Spleen (tissue), 11 donors: ENCODE results near the gene CBLC. TPM values are rescaled to one million over a fixed set of nuclear protein-coding genes. Genes with fewer than 3 reads are reported as not detected.

Source experiments
- DNase-seq: peaks from one replicate; pipeline ENCODE4 v3.0.0-alpha.2; 2020
- H3K27ac ChIP-seq, 8 donors: fragments of 200-600 bp; sonication (generic) in 7 of 8; 1 replicate in 4 of 8; 2 replicates in 4 of 8; pipeline versions ENCODE4 v1.5.0 to v1.8.0; 2016 to 2021; ENCODE audit warnings: inconsistent platforms in 4 of 8, mild to moderate bottlenecking in 4 of 8, moderate library complexity in 1 of 8
- H3K27me3 ChIP-seq, 7 donors: fragments of 200-600 bp; sonication (generic) in 6 of 7; replicated peaks in 1 of 7; 1 replicate in 4 of 7; 2 replicates in 3 of 7; pipeline versions ENCODE4 v1.5.0 to v1.8.0; 2016 to 2021; ENCODE audit warnings: inconsistent platforms in 3 of 7, mild to moderate bottlenecking in 1 of 7
- H3K36me3 ChIP-seq, 6 donors: fragments of 200-600 bp; sonication (generic) in 5 of 6; 1 replicate in 4 of 6; 2 replicates in 2 of 6; pipeline versions ENCODE4 v1.5.0 to v1.8.0; 2016 to 2021; ENCODE audit warnings: inconsistent platforms in 2 of 6
- H3K4me1 ChIP-seq, 6 donors: fragments of 200-600 bp; sonication (generic) in 5 of 6; 1 replicate in 3 of 6; 2 replicates in 3 of 6; pipeline versions ENCODE4 v1.5.0 to v1.8.0; 2016 to 2021; ENCODE audit warnings: inconsistent platforms in 3 of 6
- H3K4me3 ChIP-seq, 8 donors: fragments of 200-600 bp; sonication (generic) in 7 of 8; 1 replicate in 4 of 8; 2 replicates in 4 of 8; pipeline versions ENCODE4 v1.5.0 to v1.8.0; 2016 to 2021; ENCODE audit warnings: inconsistent platforms in 4 of 8, mild to moderate bottlenecking in 4 of 8, moderate library complexity in 2 of 8
- H3K9me3 ChIP-seq, 8 donors: fragments of 200-600 bp; sonication (generic) in 7 of 8; 1 replicate in 4 of 8; 2 replicates in 4 of 8; pipeline versions ENCODE4 v1.5.0 to v1.8.0; 2016 to 2021; ENCODE audit warnings: inconsistent platforms in 4 of 8
- CTCF ChIP-seq, 11 experiments: fragments of 200-600 bp in 7 of 11; fragments of 450-650 bp in 4 of 11; sonication (generic) in 4 of 11; IDR thresholded peaks in 8 of 11; conservative IDR thresholded peaks in 3 of 11; 1 replicate in 7 of 11; 2 replicates in 4 of 11; pipeline versions ENCODE4 v1.4.0 to v1.8.0; 2016 to 2021; ENCODE audit warnings: antibody characterized with exemption in 11 of 11, inconsistent platforms in 4 of 11, mild to moderate bottlenecking in 1 of 11
- POLR2A ChIP-seq, 3 donors: fragments of 450-650 bp; IDR thresholded peaks; one replicate each; pipeline ENCODE4 v1.5.1; 2017; ENCODE audit warnings: antibody characterized with exemption in 3 of 3, mild to moderate bottlenecking in 1 of 3
- POLR2AphosphoS5 ChIP-seq, 3 donors: sonication (generic); formaldehyde crosslinking; IDR thresholded peaks; one replicate each; pipeline ENCODE4 v1.5.1; 2017; ENCODE audit warnings: antibody characterized with exemption in 3 of 3
- WGBS, 5 donors: extraction: QIAGEN DNeasy Blood & Tissue Kit in 3 of 5; methylation state at CpG; one replicate each; pipeline versions ENCODE4 v1.1.5 to v1.1.7; 2013 to 2018; 5-methylcytosine and 5-hydroxymethylcytosine counted together
- intact Hi-C: fragments of 100-400 bp; cut with DNase I; formaldehyde crosslinking; loops from one replicate; pipeline ENCODE4 v1.15.0; 2023; ENCODE audit warnings: low total_unique reads
- polyA plus RNA-seq, 3 donors: library from polyadenylated mRNA; stranded (reverse); fragments of 200-250 nt; gene quantifications; one replicate each; pipeline ENCODE4 v1.2.1, GENCODE V29; 2013
- total RNA-seq, 7 donors: library from RNA; depleted of rRNA in 3 of 7; stranded (reverse); fragments of >200 nt in 3 of 7; fragmentation: NEBNext Ultra II Directional in 4 of 7; extraction: Animal tissue kit (Norgen Biotek cat#: 25700) in 4 of 7; gene quantifications; one replicate each; pipeline versions ENCODE4 v1.1.0 to v1.2.1, GENCODE V29; 2016 to 2021
- donor health status: healthy with polysubstance abuse.
- donor health status: DM: no; HTN: no; CAD: no; lungs with moderate emphysema.
- donor health status: DM: no; HTN: no; CAD: no.
- donor health status: Bipolar disorder and iron deficiency.
- donor health status: healthy.
- donor health status: DM: no; HTN: no; CAD: no.
- donor health status: DM: yes; HTN: yes; CAD: no.

Gene CBLC
- total and polyA plus RNA-seq, 10 donors, result not detected

DNA sequence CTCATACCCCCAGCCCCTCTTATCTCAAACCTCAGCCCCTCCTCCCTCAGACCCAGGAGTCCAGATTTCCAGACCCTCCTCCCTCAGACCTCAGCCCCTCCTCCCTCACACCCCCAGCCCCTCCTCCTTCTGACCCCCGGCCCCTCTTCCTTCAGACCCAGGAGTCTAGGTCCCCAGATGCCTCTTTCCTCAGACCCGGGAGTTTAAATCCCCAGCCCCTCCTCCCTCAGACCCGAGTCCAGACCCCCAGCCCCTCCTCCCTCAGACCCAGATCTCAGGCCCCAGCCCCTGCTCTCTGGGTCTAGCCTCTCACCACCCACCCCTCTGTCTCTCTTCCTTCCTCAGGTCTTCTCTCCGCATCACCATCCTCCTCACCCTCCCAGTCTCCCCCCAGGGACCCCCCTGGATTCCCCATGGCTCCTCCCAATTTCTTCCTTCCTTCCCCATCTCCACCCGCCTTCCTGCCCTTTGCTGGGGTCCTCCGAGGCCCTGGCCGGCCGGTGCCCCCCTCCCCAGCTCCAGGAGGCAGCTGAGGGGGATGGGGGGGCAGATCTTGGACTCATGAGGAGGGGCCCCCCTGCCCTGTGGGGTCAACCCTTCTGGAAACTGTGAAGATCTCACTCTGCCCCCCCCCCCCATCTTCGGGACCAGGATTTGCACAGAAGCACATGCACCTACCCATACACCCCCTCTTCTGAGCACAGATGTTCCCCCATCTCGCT lies 18.4 kb upstream of the CBLC start:
- H3K27ac ChIP-seq, result peak overlapping the region in 5 of 8 donors; percentile 96 to 99 (median 97)
- H3K36me3 ChIP-seq, result peaks cover 0 to 66% (median 46%) of the 10 kb centered on the region in 6 donors
- peaks cover 23 to 100% (median 71%) of the 10 kb centered on the region in 6 donors for H3K4me1 ChIP-seq
- intact Hi-C loops, result no loop called here
- DNase-seq, result no peak
- H3K27me3 ChIP-seq, result no peaks in the 10 kb centered on the region
- H3K4me3 ChIP-seq, result peak overlapping the region in 2 of 8 donors; percentile 43 to 61
- no peaks in the 10 kb centered on the region for H3K9me3 ChIP-seq
- WGBS, 5 donors, result 63 to 83% (median 68%) methylated on average over 9 to 10 of the region's 10 CpGs
- TF ChIP-seq CTCF (IDR thresholded peaks at IDR 0.05 in 8 of 11, conservative IDR thresholded peaks at IDR 0.05 in 3 of 11) (no peak), POLR2AphosphoS5 (IDR thresholded peaks at IDR 0.05) (peak in 1 of 3 donors; percentile 64)

- H3K27ac ChIP-seq, result peak overlapping the region in 6 of 8 donors; percentile 20 to 87 (median 46)
- peaks cover 3 to 100% (median 60%) of the 10 kb centered on the region in 6 donors for H3K4me1 ChIP-seq
- H3K9me3 ChIP-seq, result no peaks in the 10 kb centered on the region
- H3K36me3 ChIP-seq, result peaks cover 0 to 50% (median 34%) of the 10 kb centered on the region in 6 donors
- intact Hi-C loops, result no loop called here
- no peak overlapping the region for H3K4me3 ChIP-seq
- WGBS, 5 donors, result 58 to 70% (median 67%) methylated on average over 8 of the region's 8 CpGs
- H3K27me3 ChIP-seq, result no peaks in the 10 kb centered on the region
- no peak for DNase-seq
- TF ChIP-seq POLR2A (IDR thresholded peaks at IDR 0.05) (no peak), POLR2AphosphoS5 (IDR thresholded peaks at IDR 0.05) (peak in 1 of 3 donors; percentile 8), CTCF (IDR thresholded peaks at IDR 0.05 in 8 of 11, conservative IDR thresholded peaks at IDR 0.05 in 3 of 11) (no peak)
Measured at GRCh38 chr19:44762038-44762437, 15.7 kb upstream of the CBLC start.

DNA sequence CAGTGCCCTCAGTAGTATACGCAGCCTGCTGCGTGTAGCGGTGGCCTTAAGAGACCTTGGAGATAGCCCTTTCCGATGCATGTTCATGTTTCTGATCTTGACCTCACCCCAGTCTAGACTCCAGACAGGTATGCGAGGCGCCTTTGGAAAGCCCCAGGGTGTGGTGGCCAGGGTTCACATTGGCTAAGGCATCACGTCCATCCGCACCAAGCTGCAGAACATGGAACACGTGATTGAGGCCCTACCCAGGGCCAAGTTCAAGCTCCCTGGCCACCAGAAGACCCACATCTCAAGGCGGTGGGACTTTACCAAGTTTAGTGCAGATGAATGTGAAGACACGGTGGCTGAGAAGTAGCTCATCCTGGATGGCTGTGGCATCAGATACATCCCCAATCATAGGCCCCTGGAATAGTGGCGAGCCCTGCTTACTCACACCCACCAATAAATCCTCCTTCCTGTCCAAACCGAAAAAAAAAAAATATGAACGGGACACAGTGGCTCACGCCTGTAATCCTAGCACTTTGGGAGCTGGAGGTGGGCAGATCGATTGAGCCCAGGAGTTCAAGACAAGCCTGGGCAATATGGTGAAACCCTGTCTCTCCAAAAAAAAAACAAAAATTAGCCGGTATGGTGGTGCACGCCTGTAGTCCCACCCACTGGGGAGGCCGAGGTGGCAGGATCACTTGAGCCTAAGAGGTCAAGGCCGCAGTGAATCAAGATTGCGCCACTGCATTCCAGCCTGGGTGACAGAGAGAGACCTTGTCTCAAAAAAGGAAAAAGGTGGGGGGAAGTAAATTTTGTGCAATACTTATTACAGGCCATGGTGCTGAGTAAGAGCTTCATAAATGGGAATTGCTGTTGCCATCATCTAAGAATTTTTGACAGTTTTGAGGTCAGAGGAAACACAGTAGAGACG lies 12.4 kb upstream of the CBLC start:
- no peaks in the 10 kb centered on the region for H3K27me3 ChIP-seq
- intact Hi-C loops, result no loop called here
- peak overlapping the region in 6 of 8 donors; percentile 67 to 87 (median 80) for H3K27ac ChIP-seq
- DNase-seq, result peak; percentile 88
- peaks cover 0 to 17% (median 5%) of the 10 kb centered on the region in 6 donors for H3K36me3 ChIP-seq
- H3K9me3 ChIP-seq, result peaks cover 0 to 7% (median 0%) of the 10 kb centered on the region in 8 donors
- H3K4me1 ChIP-seq, result peaks cover 3 to 99% (median 58%) of the 10 kb centered on the region in 6 donors
- 73 to 85% (median 80%) methylated on average over 22 of the region's 22 CpGs for WGBS, 5 donors
- H3K4me3 ChIP-seq, result no peak overlapping the region
- TF ChIP-seq POLR2A (IDR thresholded peaks at IDR 0.05) (no peak), POLR2AphosphoS5 (IDR thresholded peaks at IDR 0.05) (peak in 2 of 3 donors; percentile 10 to 73), CTCF (IDR thresholded peaks at IDR 0.05 in 8 of 11, conservative IDR thresholded peaks at IDR 0.05 in 3 of 11) (no peak)
